HG03558 (cell line): Measurements from ENCODE around the gene GNB4.

ENCODE experiments used
- ATAC-seq: cut with Tn5 transposase; IDR thresholded peaks from one replicate; pipeline ENCODE4 v1.9.1; 2021; ENCODE audit warnings: moderate number of reproducible peaks; ENCODE audit not compliant: unreplicated experiment; ENCODE audit errors: extremely low read depth

The GNB4 gene

DNA sequence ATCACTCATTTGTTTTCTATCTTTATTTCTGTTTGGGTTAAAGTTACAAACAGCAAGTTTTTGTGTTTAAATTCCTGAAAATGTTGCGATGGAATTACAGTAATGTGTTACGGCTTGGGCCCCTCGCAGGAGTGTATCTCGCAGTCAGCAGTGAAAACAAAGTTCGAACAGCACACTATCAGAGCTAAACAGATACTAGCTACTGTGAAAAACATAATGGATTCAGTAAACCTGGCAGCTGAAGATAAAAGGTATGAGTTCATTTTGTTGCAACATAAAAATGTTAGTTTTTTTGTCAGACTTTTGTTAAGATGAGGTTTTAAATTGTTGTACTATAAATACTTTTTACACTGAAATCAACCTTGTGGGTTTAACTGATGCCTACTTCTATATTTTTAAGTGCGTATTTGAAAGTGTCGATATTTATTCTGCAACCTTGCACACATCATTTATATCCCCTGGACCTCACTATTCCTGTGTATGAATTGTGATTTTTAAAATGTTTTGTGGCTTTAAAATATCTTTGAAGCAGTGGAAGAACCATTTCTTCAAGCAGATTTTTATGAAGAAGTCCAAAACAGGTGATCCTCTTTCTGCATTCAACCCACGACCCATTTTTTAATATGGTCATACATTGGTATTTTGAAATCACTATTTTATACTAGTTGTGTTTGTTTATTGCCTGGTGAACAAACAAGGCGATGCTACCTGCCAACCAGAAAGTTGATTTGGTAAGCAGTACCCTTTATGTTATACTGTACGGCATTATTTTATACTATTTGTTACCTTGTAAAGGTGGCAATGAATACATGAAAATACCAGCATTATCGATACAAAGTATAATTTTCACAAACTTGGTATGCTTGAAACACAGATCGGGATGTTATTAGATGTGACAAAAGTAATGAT is 75.9 kb downstream of the GNB4 start:
- no peak for ATAC-seq

- no peak for ATAC-seq
Observed at GRCh38 chr3:179373938-179374337, 77.3 kb downstream of the GNB4 start.

DNA sequence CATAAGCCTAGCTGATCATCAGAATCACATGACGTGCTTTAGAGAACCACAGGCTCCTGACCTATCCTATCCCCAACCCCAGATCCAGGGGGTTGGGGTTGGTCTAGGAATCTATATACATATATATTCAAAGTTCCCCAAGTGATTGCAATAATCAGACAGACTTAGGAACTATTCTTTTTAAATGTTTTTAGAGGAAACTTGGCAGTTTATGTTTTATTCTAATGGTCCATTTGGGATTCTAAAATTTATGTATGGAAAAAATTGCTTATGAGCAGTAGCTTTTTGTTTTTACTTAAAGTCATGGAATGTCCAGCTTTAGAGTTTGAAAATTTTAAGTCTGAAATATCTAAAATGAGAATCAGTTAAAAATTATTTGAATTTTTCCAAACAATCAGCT is 81.6 kb downstream of the GNB4 start:
- no peak for ATAC-seq

- ATAC-seq: no peak
Observed at GRCh38 chr3:179363332-179363731, 87.9 kb downstream of the GNB4 start.

- ATAC-seq: no peak
Observed at GRCh38 chr3:179355996-179356395, 95.3 kb downstream of the GNB4 start.

DNA sequence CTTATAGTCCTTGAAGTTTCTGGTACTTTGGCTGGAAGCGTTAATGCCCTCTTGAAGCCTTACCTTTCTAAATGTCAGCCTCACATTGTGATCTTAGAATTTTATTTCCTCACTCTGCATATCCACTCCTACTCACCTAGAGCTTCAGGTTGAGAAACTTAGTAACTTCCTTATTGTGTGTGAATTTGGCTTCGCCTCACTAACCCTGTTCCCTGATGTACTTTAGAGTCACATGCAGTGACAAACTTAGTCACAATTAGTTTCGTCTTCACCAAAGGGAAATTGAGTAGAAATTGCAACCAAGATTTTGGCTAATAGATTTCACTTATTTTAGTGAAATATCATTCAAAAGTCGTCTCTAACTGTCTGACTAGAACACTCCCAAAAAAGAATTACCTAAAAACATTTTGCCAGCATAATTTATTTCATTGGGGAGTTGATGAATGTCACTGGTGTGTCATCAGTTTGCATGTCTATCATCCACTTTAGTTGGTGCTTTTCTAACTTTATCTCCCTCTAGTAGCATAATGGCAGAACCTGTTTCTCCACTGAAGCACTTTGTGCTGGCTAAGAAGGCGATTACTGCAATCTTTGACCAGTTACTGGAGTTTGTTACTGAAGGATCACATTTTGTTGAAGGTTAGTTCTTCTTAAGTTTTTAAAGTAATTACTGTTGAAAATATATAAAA is 102.8 kb downstream of the GNB4 start:
- ATAC-seq: peak; percentile 74

- ATAC-seq: peak; percentile 78
Observed at GRCh38 chr3:179347345-179348194, 103.7 kb downstream of the GNB4 start, which contains the start of gene MFN1. Gene MFN1 (plus strand): TSS chr3:179347709. CDS start chr3:179348852, 1,143 bp downstream.
